GM10266 (cell line): ENCODE data around the gene TAF12.

Experiments
- DNase-seq: peaks from one replicate; pipeline ENCODE4 v3.0.0; 2012; ENCODE audit errors: extremely low spot score
- TF ChIP-seq, protein P1 (sequence below): IDR thresholded peaks from 2 replicates; pipeline ENCODE4 v1.5.1; 2012; ENCODE audit warnings: mild to moderate bottlenecking, low read depth; ENCODE audit not compliant: control insufficient read depth, insufficient read depth; ENCODE audit errors: missing control alignments

Gene TAF12

DNA sequence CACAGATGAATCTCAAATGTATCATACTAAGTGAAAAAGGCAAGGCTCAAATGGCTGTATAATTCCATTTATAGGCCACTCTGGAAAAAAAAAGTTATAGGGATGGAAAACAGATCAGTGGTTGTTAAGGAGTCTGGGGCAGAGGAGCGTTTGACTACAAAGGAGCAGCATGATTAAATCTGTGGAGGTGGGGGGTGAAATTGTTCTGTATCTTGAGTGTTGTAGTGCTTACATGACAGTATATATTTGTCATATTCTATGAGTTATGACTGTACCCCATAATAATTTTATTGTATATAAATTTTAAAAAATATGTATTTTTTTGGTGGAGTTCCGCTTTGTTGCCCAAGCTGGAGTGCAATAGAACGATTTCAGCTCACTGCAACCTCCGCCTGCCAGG, 10.3 kb downstream of the TAF12 start:
- TF ChIP-seq, protein P1, sequence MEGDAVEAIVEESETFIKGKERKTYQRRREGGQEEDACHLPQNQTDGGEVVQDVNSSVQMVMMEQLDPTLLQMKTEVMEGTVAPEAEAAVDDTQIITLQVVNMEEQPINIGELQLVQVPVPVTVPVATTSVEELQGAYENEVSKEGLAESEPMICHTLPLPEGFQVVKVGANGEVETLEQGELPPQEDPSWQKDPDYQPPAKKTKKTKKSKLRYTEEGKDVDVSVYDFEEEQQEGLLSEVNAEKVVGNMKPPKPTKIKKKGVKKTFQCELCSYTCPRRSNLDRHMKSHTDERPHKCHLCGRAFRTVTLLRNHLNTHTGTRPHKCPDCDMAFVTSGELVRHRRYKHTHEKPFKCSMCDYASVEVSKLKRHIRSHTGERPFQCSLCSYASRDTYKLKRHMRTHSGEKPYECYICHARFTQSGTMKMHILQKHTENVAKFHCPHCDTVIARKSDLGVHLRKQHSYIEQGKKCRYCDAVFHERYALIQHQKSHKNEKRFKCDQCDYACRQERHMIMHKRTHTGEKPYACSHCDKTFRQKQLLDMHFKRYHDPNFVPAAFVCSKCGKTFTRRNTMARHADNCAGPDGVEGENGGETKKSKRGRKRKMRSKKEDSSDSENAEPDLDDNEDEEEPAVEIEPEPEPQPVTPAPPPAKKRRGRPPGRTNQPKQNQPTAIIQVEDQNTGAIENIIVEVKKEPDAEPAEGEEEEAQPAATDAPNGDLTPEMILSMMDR, result no peak
- DNase-seq, result no peak

DNA sequence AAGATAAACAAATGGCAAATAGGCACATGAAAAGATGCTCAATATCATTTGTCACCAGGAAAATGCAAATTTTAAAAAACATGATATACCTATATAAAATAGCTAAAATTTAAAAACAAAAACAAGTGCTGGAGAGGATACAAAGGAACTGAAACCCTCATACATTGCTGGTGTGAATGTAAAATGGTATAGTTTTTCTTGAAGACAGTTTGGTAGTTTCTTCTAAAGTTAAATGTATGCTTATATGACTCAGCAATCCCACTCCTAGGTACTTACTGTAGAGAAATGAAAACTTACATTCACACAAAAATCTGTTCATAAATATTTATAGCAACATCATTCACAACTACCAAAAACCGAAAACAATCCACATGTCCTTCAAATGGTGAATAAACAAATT, 11.2 kb downstream of the TAF12 start:
- TF ChIP-seq, protein P1, result no peak
- DNase-seq, result peak; percentile 23

DNA sequence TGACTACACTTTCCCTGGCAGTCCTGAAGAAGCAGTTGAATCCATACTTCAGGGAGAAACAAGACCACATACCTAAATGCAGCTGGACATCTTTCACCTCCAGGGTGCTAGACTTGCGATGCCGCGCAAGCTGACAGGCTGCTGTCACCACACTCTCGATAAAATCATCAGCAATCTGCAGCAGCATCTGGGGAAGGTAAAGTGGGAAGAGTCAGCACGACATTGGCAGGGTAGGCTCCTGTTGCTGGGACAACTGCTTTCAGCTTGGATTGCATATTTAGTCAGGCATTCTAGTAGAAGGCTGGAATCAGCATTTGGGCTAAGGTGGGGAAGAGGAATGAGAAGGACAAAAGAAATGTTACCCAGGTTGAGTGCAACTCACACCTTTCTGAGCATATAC, 29.7 kb downstream of the TAF12 start:
- DNase-seq, result no peak
- TF ChIP-seq, protein P1, result no peak

DNA sequence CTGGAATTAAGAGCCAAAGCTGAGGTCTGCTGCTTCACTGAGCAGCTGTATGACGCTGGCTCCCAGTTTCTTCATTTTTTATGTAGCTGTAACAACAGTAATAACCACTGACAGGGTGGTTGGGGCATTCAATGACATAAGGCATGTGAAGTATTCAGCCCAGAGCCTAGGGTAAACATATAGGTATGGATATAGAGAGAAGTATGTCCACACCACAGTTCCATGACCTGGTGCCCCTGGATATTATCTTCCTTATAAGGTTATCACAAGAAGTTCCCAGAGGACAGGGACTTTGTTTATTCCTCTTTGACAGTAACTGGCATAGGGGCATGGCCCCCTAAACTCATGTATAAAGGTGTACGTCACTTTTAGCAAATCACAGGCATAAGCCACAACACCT, 36.1 kb downstream of the TAF12 start:
- DNase-seq, result no peak
- TF ChIP-seq, protein P1, result no peak

GRCh38 chr1:28604962-28605361, 37.9 kb downstream of the TAF12 start:
- TF ChIP-seq, protein P1, result no peak
- no peak for DNase-seq

GRCh38 chr1:28604411-28604810, 38.5 kb downstream of the TAF12 start:
- TF ChIP-seq, protein P1, result no peak
- no peak for DNase-seq

- DNase-seq, result peak; percentile 64
- TF ChIP-seq, protein P1, result peak; percentile 75
Measured at GRCh38 chr1:28602536-28603439, 40.1 kb downstream of the TAF12 start.
